Trophoblast cell (in vitro differentiated cells and primary cell): ENCODE results near the gene APEX2.
A peak's percentile ranks its signal among the peaks of the same experiment; 100 is the strongest.

Source experiments
- DNase-seq, 2 donors: peaks; one replicate each; pipeline ENCODE4 v3.0.0-alpha.2; 2016
- H2AFZ ChIP-seq: 2 replicates; pipeline ENCODE4 v1.6.1; 2013; ENCODE audit warnings: low read length, moderate library complexity, mild to moderate bottlenecking; ENCODE audit not compliant: insufficient read depth, poor library complexity
- H2AK5ac ChIP-seq: 2 replicates; pipeline ENCODE4 v1.6.1; 2013; ENCODE audit warnings: mild to moderate bottlenecking, low read length
- H2BK120ac ChIP-seq: 2 replicates; pipeline ENCODE4 v1.6.1; 2013; ENCODE audit warnings: low read length, mild to moderate bottlenecking, moderate library complexity; ENCODE audit not compliant: insufficient read depth, poor library complexity
- H2BK12ac ChIP-seq: 2 replicates; pipeline ENCODE4 v1.6.1; 2013; ENCODE audit warnings: mild to moderate bottlenecking, low read length, moderate library complexity
- H2BK5ac ChIP-seq: 2 replicates; pipeline ENCODE4 v1.6.1; 2013; ENCODE audit warnings: low read length, low read depth, moderate library complexity, mild to moderate bottlenecking; ENCODE audit not compliant: poor library complexity
- H3K14ac ChIP-seq: 2 replicates; pipeline ENCODE4 v1.6.1; 2013; ENCODE audit warnings: mild to moderate bottlenecking, low read length
- H3K18ac ChIP-seq: 2 replicates; pipeline ENCODE4 v1.6.1; 2013; ENCODE audit warnings: mild to moderate bottlenecking, low read length
- H3K23ac ChIP-seq: 2 replicates; pipeline ENCODE4 v1.6.1; 2013; ENCODE audit warnings: low read length
- H3K27ac ChIP-seq: 2 replicates; pipeline ENCODE4 v1.5.1; 2013; ENCODE audit warnings: low read depth, mild to moderate bottlenecking, inconsistent platforms, low read length, moderate library complexity
- H3K27me3 ChIP-seq: 2 replicates; pipeline ENCODE4 v1.6.1; 2013; ENCODE audit warnings: inconsistent platforms, mild to moderate bottlenecking, low read length, moderate library complexity; ENCODE audit not compliant: insufficient read depth
- H3K36me3 ChIP-seq, 2 experiments: 1 replicate in 1 of 2; 2 replicates in 1 of 2; pipeline ENCODE4 v1.6.1; 2013; ENCODE audit warnings: low read length in 2 of 2, mild to moderate bottlenecking in 2 of 2, moderate library complexity in 1 of 2; ENCODE audit not compliant: insufficient read depth in 2 of 2, control insufficient read depth in 1 of 2
- H3K4ac ChIP-seq: 2 replicates; pipeline ENCODE4 v1.6.1; 2013; ENCODE audit warnings: low read depth, mild to moderate bottlenecking, low read length, moderate library complexity
- H3K4me1 ChIP-seq, 2 experiments: 1 replicate in 1 of 2; 2 replicates in 1 of 2; pipeline ENCODE4 v1.6.1; 2013; ENCODE audit warnings: low read length in 2 of 2, mild to moderate bottlenecking in 2 of 2, moderate library complexity in 1 of 2; ENCODE audit not compliant: insufficient read depth in 2 of 2, control insufficient read depth in 1 of 2
- H3K4me2 ChIP-seq: 2 replicates; pipeline ENCODE4 v1.6.1; 2013; ENCODE audit warnings: inconsistent platforms, mild to moderate bottlenecking, low read length, moderate library complexity
- H3K4me3 ChIP-seq: 2 replicates; pipeline ENCODE4 v1.5.1; 2013; ENCODE audit warnings: mild to moderate bottlenecking, low read depth, low read length, inconsistent platforms
- H3K79me1 ChIP-seq: one replicate; pipeline ENCODE4 v1.6.1; 2013; ENCODE audit warnings: low read length
- H3K79me2 ChIP-seq: 2 replicates; pipeline ENCODE4 v1.6.1; 2013; ENCODE audit warnings: low read length, mild to moderate bottlenecking; ENCODE audit not compliant: control insufficient read depth, insufficient read depth, poor library complexity
- H3K9ac ChIP-seq: 2 replicates; pipeline ENCODE4 v1.6.1; 2013; ENCODE audit warnings: mild to moderate bottlenecking, low read length
- H3K9me3 ChIP-seq: 2 replicates; pipeline ENCODE4 v1.6.1; 2013; ENCODE audit warnings: low read depth, mild to moderate bottlenecking, control low read depth, inconsistent platforms, low read length; ENCODE audit not compliant: insufficient read depth
- H4K12ac ChIP-seq: 2 replicates; pipeline ENCODE4 v1.6.1; 2013; ENCODE audit warnings: low read depth, mild to moderate bottlenecking, low read length, moderate library complexity
- H4K8ac ChIP-seq: 2 replicates; pipeline ENCODE4 v1.6.1; 2013; ENCODE audit warnings: low read depth, mild to moderate bottlenecking, low read length, moderate library complexity
- H4K91ac ChIP-seq: one replicate; pipeline ENCODE4 v1.6.1; 2013; ENCODE audit warnings: low read depth, mild to moderate bottlenecking, low read length, moderate library complexity
- WGBS: extraction: QIAGEN DNeasy Blood & Tissue Kit; methylation state at CpG from one replicate; pipeline ENCODE4 v1.1.7; 2013; ENCODE audit warnings: missing lambda C conversion rate; ENCODE audit not compliant: insufficient read length, insufficient coverage; ENCODE audit errors: extremely low coverage; 5-methylcytosine and 5-hydroxymethylcytosine counted together

The APEX2 gene

GRCh38 chrX:55029291-55029690 lies 29.1 kb downstream of the APEX2 start:
- Histone ChIP-seq H3K79me1 (no peaks in the 10 kb centered on the region), H3K18ac (no peak overlapping the region), H3K4ac (no peak overlapping the region), H2AK5ac (no peak overlapping the region), H4K91ac (no peak overlapping the region), H3K23ac (no peak overlapping the region), H2AFZ (no peak overlapping the region), H4K12ac (no peak overlapping the region), H2BK120ac (no peak overlapping the region), H3K27ac (no peak overlapping the region), H3K36me3 (no peaks in the 10 kb centered on the region), H3K79me2 (no peaks in the 10 kb centered on the region), H3K4me2 (no peak overlapping the region), H4K8ac (no peak overlapping the region), H2BK5ac (no peak overlapping the region), H2BK12ac (no peak overlapping the region), H3K4me1 (no peaks in the 10 kb centered on the region), H3K9ac (no peak overlapping the region), H3K14ac (no peak overlapping the region), H3K9me3 (no peaks in the 10 kb centered on the region), H3K4me3 (no peak overlapping the region), H3K27me3 (no peaks in the 10 kb centered on the region)
- WGBS = no CpG with 5 or more reads among the region's 2 CpGs
- DNase-seq = no peak

- no peaks in the 10 kb centered on the region for H3K36me3 ChIP-seq
- H2BK5ac ChIP-seq = no peak within 1 kb of the TSS
- H3K9ac ChIP-seq = no peak within 1 kb of the TSS
- no peak within 1 kb of the TSS for H3K4me2 ChIP-seq
- H4K91ac ChIP-seq = peak within 1 kb of the TSS; percentile 55
- no peak within 1 kb of the TSS for H4K8ac ChIP-seq
- no peak within 1 kb of the TSS for H2AFZ ChIP-seq
- no peaks in the 10 kb centered on the region for H3K27me3 ChIP-seq
- H3K4me1 ChIP-seq = no peaks in the 10 kb centered on the region
- no peak within 1 kb of the TSS for H3K14ac ChIP-seq
- H3K4ac ChIP-seq = no peak within 1 kb of the TSS
- no CpG with 5 or more reads among the region's 7 CpGs for WGBS
- H2BK12ac ChIP-seq = no peak within 1 kb of the TSS
- H2AK5ac ChIP-seq = no peak within 1 kb of the TSS
- H3K4me3 ChIP-seq = no peak within 1 kb of the TSS
- no peaks in the 10 kb centered on the region for H3K79me2 ChIP-seq
- no peak within 1 kb of the TSS for H4K12ac ChIP-seq
- DNase-seq = no peak
- H3K23ac ChIP-seq = no peak within 1 kb of the TSS
- no peak within 1 kb of the TSS for H3K27ac ChIP-seq
- H3K79me1 ChIP-seq = no peaks in the 10 kb centered on the region
- no peaks in the 10 kb centered on the region for H3K9me3 ChIP-seq
- no peak within 1 kb of the TSS for H2BK120ac ChIP-seq
- no peak within 1 kb of the TSS for H3K18ac ChIP-seq
Measured at GRCh38 chrX:55030271-55031205, 30.4 kb downstream of the APEX2 start, which contains the start of gene ALAS2. TSS of gene ALAS2 (minus strand) at chrX:55030977. CDS start at chrX:55026000, 4,977 bp downstream.

GRCh38 chrX:55033429-55033828 lies 33.3 kb downstream of the APEX2 start:
- no peak overlapping the region for H4K91ac ChIP-seq

GRCh38 chrX:55039471-55039870 lies 39.3 kb downstream of the APEX2 start:
- Histone ChIP-seq H3K23ac (no peak overlapping the region), H3K18ac (no peak overlapping the region), H2AK5ac (no peak overlapping the region), H3K79me2 (no peaks in the 10 kb centered on the region), H3K9ac (no peak overlapping the region), H4K8ac (no peak overlapping the region), H2BK5ac (no peak overlapping the region), H3K4ac (no peak overlapping the region), H3K4me3 (no peak overlapping the region), H3K4me1 (no peaks in the 10 kb centered on the region), H3K27me3 (no peaks in the 10 kb centered on the region), H2BK120ac (no peak overlapping the region), H3K4me2 (no peak overlapping the region), H3K27ac (no peak overlapping the region), H3K79me1 (no peaks in the 10 kb centered on the region), H3K14ac (no peak overlapping the region), H3K36me3 (no peaks in the 10 kb centered on the region), H4K12ac (no peak overlapping the region), H3K9me3 (no peaks in the 10 kb centered on the region), H2AFZ (no peak overlapping the region), H2BK12ac (no peak overlapping the region), H4K91ac (no peak overlapping the region)
- DNase-seq = peak; percentile 54 to 88
- WGBS = no CpG with 5 or more reads among the region's 3 CpGs

More at GRCh38 chrX:55033429-55033828, 33.3 kb downstream of the APEX2 start:
- Histone ChIP-seq H3K27ac (no peak overlapping the region), H2BK5ac (no peak overlapping the region), H3K23ac (no peak overlapping the region), H3K4ac (no peak overlapping the region), H3K79me1 (no peaks in the 10 kb centered on the region), H2AK5ac (no peak overlapping the region), H4K12ac (no peak overlapping the region), H3K14ac (no peak overlapping the region), H2BK120ac (no peak overlapping the region), H3K4me1 (no peaks in the 10 kb centered on the region), H3K4me2 (no peak overlapping the region), H2BK12ac (no peak overlapping the region), H3K18ac (no peak overlapping the region), H3K4me3 (no peak overlapping the region), H2AFZ (no peak overlapping the region), H3K9me3 (no peaks in the 10 kb centered on the region), H3K27me3 (no peaks in the 10 kb centered on the region), H3K9ac (no peak overlapping the region), H3K79me2 (no peaks in the 10 kb centered on the region), H3K36me3 (no peaks in the 10 kb centered on the region), H4K8ac (no peak overlapping the region)
- no peak for DNase-seq
- no CpG with 5 or more reads among the region's 2 CpGs for WGBS
